Right lobe of liver (tissue), 6 donors: ENCODE data around the gene MCRS1. TPM values are rescaled to one million over a fixed set of nuclear protein-coding genes. Genes with fewer than 3 reads are reported as not detected.

Experiments used
- ATAC-seq, 4 donors: fragments of 200-7000 bp; cut with Tn5 transposase; one replicate each; pipeline ENCODE4 v1.9.1; 2020; ENCODE audit warnings: mild to moderate bottlenecking in 4 of 4, moderate library complexity in 4 of 4
- DNase-seq, 3 donors: peaks; one replicate each; pipeline ENCODE4 v3.0.0-alpha.2; 2020
- H3K27ac ChIP-seq, 3 donors: fragments of 200-600 bp; one replicate each; pipeline ENCODE4 v1.8.0; 2022
- H3K27me3 ChIP-seq, 2 donors: fragments of 200-600 bp; one replicate each; pipeline ENCODE4 v1.8.0; 2022
- H3K36me3 ChIP-seq, 4 donors: fragments of 200-600 bp; sonication (generic) in 1 of 4; one replicate each; pipeline versions ENCODE4 v1.5.1 to v1.8.0; 2017 to 2022; ENCODE audit warnings: control low read depth in 1 of 4
- H3K4me1 ChIP-seq, 4 donors: fragments of 200-600 bp; sonication (generic) in 1 of 4; one replicate each; pipeline versions ENCODE4 v1.5.1 to v1.8.0; 2017 to 2022; ENCODE audit warnings: control low read depth in 1 of 4
- H3K4me3 ChIP-seq, 3 donors: fragments of 200-600 bp; one replicate each; pipeline ENCODE4 v1.8.0; 2022
- H3K9me3 ChIP-seq, 4 donors: fragments of 200-600 bp; sonication (generic) in 1 of 4; one replicate each; pipeline versions ENCODE4 v1.5.1 to v1.8.0; 2017 to 2022; ENCODE audit warnings: control low read depth in 1 of 4
- CTCF ChIP-seq, 4 donors: fragments of 200-600 bp in 3 of 4; fragments of 450-650 bp in 1 of 4; IDR thresholded peaks; one replicate each; pipeline versions ENCODE4 v1.5.1 to v1.8.0; 2016 to 2022; ENCODE audit warnings: antibody characterized with exemption in 4 of 4, mild to moderate bottlenecking in 2 of 4
- POLR2A ChIP-seq: fragments of 450-650 bp; IDR thresholded peaks from one replicate; pipeline ENCODE4 v1.6.1; 2017; ENCODE audit warnings: antibody characterized with exemption, mild to moderate bottlenecking
- WGBS: methylation state at CpG from one replicate; pipeline ENCODE4 v1.1.6; 2018; ENCODE audit warnings: low coverage, low lambda C conversion rate; ENCODE audit not compliant: insufficient coverage; ENCODE audit errors: missing lambda C conversion rate; 5-methylcytosine and 5-hydroxymethylcytosine counted together
- intact Hi-C, 2 donors: fragments of 100-400 bp; cut with DNase I; formaldehyde crosslinking; loops; one replicate each; pipeline versions ENCODE4 v1.11.2 to v1.14.1; 2022
- total RNA-seq, 6 experiments: library from RNA; depleted of rRNA in 2 of 6; stranded (reverse); fragments of >200 nt in 2 of 6; fragmentation: NEBNext Ultra II Directional in 3 of 6; extraction: Animal tissue kit (Norgen Biotek cat#: 25700) in 3 of 6; gene quantifications; one replicate each; pipeline versions ENCODE4 v1.1.0 to v1.2.4, GENCODE V29; 2016 to 2023
- donor health status: DM: no; HTN: yes; CAD: no.
- donor health status: DM: no; HTN: no; CAD: no.
- donor health status: DM: no; HTN: no; CAD: no.
- donor health status: DM: no; HTN: yes; CAD: no.
- donor health status: DM: no; HTN: yes; CAD: no.

Gene MCRS1
- total RNA-seq, 6 experiments from 2014 or later = 16.0 to 23.0 (median 20.4) TPM

DNA sequence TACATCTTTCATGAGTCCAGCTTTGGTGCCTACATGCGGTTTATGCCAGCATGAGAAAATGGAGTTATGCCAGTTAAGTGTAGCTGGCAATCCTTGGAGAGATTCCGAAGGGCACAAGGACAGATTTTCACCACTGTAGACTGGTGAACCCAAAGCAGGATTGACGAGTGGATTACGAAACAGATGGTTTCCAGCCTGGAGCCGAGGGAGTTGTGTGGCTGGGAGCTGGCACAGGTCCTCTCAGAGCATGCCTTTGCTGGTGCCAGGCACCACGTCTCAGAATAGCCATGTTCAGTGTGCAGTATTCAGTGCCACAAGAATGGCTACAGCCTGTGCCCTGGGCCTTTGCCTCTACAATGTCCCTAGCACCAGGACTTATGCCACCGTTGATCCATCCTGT is 15.9 kb downstream of the MCRS1 start:
- no peak overlapping the region for H3K4me3 ChIP-seq
- no peaks in the 10 kb centered on the region for H3K27me3 ChIP-seq
- no peaks in the 10 kb centered on the region for H3K9me3 ChIP-seq
- peak overlapping the region in 1 of 3 donors; percentile 50 for H3K27ac ChIP-seq
- TF ChIP-seq POLR2A (no peak), CTCF (IDR thresholded peaks at IDR 0.05) (no peak)
- 25% methylated on average over 5 of the region's 7 CpGs for WGBS
- no peaks in the 10 kb centered on the region for H3K36me3 ChIP-seq
- intact Hi-C loops = no loop called here
- ATAC-seq (peak; percentile 86 to 91 (median 90)), DNase-seq (peak; percentile 73 to 90 (median 83))
- peaks cover 0 to 19% (median 0%) of the 10 kb centered on the region in 4 donors for H3K4me1 ChIP-seq

- no peaks in the 10 kb centered on the region for H3K36me3 ChIP-seq
- peaks cover 0 to 19% (median 0%) of the 10 kb centered on the region in 4 donors for H3K4me1 ChIP-seq
- DNase-seq (no peak), ATAC-seq (peak in 2 of 4 donors; percentile 9 to 11)
- WGBS = 35% methylated on average over 6 of the region's 6 CpGs
- TF ChIP-seq CTCF (IDR thresholded peaks at IDR 0.05) (no peak), POLR2A (no peak)
- H3K27me3 ChIP-seq = no peaks in the 10 kb centered on the region
- no peak overlapping the region for H3K4me3 ChIP-seq
- H3K27ac ChIP-seq = no peak overlapping the region
- no peaks in the 10 kb centered on the region for H3K9me3 ChIP-seq
- intact Hi-C loops = no loop called here
Measured at GRCh38 chr12:49550693-49551252, 17.2 kb downstream of the MCRS1 start.

DNA sequence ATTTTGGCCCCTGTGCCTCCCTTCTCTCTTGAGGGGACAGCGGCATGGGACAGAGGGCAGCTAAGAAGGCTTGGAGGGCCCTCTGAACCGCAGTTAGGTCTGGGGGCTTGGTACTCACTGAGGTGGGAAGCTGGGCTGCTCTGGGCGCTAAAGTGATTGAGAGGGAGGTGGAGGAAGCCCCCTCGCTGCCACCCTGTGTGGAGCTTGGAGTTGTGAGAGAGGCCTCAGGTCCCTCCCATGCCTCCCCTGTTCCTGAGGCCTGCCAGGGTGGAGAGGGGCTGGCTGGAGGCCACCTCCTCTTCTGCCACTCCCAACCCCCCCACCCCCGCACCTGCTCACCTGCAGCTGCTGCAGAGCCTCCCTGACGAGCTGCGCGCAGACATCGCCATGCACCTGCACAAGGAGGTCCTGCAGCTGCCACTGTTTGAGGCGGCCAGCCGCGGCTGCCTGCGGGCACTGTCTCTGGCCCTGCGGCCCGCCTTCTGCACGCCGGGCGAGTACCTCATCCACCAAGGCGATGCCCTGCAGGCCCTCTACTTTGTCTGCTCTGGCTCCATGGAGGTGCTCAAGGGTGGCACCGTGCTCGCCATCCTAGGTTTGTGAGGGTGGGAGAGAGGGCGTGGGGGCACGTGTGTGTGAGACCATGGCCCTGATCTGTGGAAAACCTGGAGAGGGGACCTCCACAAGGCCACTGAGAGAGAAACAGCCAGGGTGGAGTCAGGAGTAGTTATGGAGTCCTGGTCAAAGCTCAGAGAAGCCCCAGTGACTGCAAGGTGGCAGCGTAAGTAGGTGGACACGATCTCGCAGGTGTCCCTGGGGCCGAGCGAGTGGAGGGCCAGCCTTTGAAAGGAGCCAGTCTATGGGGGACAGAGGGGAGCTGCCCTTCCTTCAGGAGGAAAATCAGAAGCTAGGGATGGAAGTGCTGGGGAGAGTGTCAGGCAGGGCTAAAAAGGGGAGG is 17.9 kb downstream of the MCRS1 start:
- H3K27me3 ChIP-seq = no peaks in the 10 kb centered on the region
- no peaks in the 10 kb centered on the region for H3K9me3 ChIP-seq
- DNase-seq (no peak), ATAC-seq (no peak)
- 100% methylated on average over 3 of the region's 28 CpGs for WGBS
- no peak for TF ChIP-seq POLR2A
- no peak for TF ChIP-seq CTCF (IDR thresholded peaks at IDR 0.05)
- intact Hi-C loops = no loop called here
- no peak overlapping the region for H3K27ac ChIP-seq
- H3K36me3 ChIP-seq = no peaks in the 10 kb centered on the region
- H3K4me1 ChIP-seq = peaks cover 0 to 19% (median 0%) of the 10 kb centered on the region in 4 donors
- no peak overlapping the region for H3K4me3 ChIP-seq

DNA sequence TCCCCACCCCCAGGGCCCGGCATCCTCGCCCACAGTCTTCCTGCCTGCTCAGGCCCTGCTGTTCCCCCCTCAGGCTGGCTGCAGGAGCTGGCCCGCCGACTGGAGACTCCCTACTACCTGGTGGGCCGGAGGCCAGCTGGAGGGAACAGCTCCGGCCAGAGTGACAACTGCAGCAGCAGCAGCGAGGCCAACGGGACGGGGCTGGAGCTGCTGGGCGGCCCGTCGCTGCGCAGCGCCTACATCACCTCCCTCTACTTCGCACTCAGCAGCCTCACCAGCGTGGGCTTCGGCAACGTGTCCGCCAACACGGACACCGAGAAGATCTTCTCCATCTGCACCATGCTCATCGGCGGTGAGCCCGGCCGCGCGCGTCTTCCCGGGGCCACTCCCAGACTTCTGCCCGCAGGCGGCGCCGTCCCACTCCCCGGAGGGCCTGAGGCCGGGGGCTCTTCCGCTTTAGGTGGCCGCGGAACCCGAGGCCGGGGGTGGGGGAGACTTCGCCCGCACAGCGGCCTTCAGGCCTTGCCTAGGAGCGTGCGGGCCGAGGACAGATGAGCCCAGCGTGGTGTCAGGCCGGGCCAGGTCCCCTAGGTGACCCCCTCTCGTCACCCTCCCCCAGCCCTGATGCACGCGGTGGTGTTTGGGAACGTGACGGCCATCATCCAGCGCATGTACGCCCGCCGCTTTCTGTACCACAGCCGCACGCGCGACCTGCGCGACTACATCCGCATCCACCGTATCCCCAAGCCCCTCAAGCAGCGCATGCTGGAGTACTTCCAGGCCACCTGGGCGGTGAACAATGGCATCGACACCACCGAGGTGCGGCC is 18.9 kb downstream of the MCRS1 start:
- intact Hi-C loops = no loop called here
- no peak for DNase-seq

More for the DNA sequence above, 18.9 kb downstream of the MCRS1 start:
- peak in 3 of 4 donors; percentile 9 to 36 (median 23) for TF ChIP-seq CTCF (IDR thresholded peaks at IDR 0.05)
- no peak for TF ChIP-seq POLR2A
- Histone ChIP-seq H3K4me3 (peak overlapping the region in 2 of 3 donors; percentile 9), H3K36me3 (no peaks in the 10 kb centered on the region), H3K4me1 (peaks cover 0 to 19% (median 0%) of the 10 kb centered on the region in 4 donors), H3K9me3 (no peaks in the 10 kb centered on the region), H3K27ac (no peak overlapping the region), H3K27me3 (no peaks in the 10 kb centered on the region)
- WGBS = 0% methylated on average over 3 of the region's 70 CpGs
- no peak for ATAC-seq
